Activated T-helper 9 cell treated with anti-CD3 and anti-CD28 coated beads, Interleukin-2, amount 50 U/mL, for 16 hours (primary cell): ENCODE results near the gene GABRD.

Experiments
- DNase-seq: peaks from one replicate; pipeline ENCODE4 v3.0.0-alpha.2; 2020; ENCODE audit warnings: low read depth

The GABRD gene

GRCh38 chr1:2078170-2078569 lies 59.0 kb downstream of the GABRD start:
- DNase-seq: no peak

- no peak for DNase-seq
Observed at GRCh38 chr1:2079396-2080085, 60.4 kb downstream of the GABRD start.

GRCh38 chr1:2080140-2080539 lies 61.0 kb downstream of the GABRD start:
- DNase-seq: no peak
